Esophagus muscularis mucosa (tissue), 4 donors: ENCODE results near the gene PROS1.

Experiments used
- EP300 ChIP-seq: sonication (generic); formaldehyde crosslinking; IDR thresholded peaks from one replicate; pipeline ENCODE4 v1.6.1; 2017; ENCODE audit warnings: antibody characterized with exemption
- POLR2A ChIP-seq: fragments of 450-650 bp; IDR thresholded peaks from one replicate; pipeline ENCODE4 v1.6.1; 2017; ENCODE audit warnings: antibody characterized with exemption, moderate library complexity, mild to moderate bottlenecking, low read depth
- TF ChIP-seq, protein P1 (sequence below), 3 experiments: fragments of 200-600 bp in 2 of 3; fragments of 450-650 bp in 1 of 3; sonication (generic) in 2 of 3; IDR thresholded peaks; one replicate each; pipeline ENCODE4 v1.5.1; 2017 to 2019; ENCODE audit warnings: antibody characterized with exemption in 3 of 3, mild to moderate bottlenecking in 2 of 3, moderate library complexity in 1 of 3

DNA sequence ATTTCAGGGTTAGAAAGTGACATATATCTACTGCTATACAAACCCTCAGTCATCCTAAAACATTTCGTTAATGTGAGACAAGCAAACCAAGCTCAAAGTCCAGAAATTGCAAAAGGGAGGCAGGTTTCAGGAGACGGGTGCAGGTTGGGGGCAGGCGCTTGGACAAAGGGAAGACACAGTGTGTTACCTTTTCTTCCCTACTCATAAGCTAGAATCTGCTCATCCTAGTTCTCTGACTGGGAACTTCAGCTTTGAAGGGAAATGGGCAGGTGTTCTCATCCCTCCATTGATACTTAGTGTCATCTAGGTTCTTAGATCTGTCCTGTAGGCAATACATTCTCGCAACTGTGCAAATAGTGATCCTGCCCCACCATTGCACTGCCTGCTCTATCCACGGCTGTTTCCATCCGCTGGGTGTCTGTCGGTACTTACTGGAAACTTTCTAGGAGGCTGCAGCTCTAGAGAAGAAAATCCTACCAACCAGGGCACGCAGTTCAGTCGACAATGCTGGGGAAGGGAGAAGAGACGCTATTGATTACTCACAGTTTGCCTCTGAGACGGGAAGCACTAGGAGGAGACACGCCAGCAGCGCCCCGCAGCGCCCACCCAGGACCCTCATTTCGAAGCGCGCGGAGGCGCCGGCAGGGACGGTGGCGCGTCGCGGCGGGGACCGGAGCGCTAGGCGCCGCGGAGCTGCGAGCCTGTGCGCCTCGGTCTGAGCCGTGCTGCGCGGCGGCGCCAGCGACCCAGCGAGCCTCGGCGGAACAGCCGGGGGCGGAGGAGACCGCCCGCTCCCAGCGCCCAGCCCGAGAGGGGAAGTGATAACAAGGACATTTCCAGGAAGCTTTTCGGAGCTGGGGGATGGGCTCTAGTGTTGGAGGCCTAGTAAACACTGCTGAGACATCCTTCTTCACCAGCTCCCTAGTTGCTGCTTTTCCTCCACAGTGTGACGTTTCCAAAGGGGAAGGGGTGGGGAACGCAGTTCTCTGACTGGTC lies at the start of gene PROS1:
- TF ChIP-seq, protein P1, sequence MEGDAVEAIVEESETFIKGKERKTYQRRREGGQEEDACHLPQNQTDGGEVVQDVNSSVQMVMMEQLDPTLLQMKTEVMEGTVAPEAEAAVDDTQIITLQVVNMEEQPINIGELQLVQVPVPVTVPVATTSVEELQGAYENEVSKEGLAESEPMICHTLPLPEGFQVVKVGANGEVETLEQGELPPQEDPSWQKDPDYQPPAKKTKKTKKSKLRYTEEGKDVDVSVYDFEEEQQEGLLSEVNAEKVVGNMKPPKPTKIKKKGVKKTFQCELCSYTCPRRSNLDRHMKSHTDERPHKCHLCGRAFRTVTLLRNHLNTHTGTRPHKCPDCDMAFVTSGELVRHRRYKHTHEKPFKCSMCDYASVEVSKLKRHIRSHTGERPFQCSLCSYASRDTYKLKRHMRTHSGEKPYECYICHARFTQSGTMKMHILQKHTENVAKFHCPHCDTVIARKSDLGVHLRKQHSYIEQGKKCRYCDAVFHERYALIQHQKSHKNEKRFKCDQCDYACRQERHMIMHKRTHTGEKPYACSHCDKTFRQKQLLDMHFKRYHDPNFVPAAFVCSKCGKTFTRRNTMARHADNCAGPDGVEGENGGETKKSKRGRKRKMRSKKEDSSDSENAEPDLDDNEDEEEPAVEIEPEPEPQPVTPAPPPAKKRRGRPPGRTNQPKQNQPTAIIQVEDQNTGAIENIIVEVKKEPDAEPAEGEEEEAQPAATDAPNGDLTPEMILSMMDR (IDR thresholded peaks at IDR 0.05) = no peak
- TF ChIP-seq POLR2A (no peak), EP300 (peak; percentile 60)
